ENCODE results near the gene SLC22A13.
"Not testable (repeated sequence)": the region's sequence is repeated elsewhere in the genome, so short reads cannot be mapped to it uniquely, and the experiment has no call there.

SLC22A13 gene

DNA sequence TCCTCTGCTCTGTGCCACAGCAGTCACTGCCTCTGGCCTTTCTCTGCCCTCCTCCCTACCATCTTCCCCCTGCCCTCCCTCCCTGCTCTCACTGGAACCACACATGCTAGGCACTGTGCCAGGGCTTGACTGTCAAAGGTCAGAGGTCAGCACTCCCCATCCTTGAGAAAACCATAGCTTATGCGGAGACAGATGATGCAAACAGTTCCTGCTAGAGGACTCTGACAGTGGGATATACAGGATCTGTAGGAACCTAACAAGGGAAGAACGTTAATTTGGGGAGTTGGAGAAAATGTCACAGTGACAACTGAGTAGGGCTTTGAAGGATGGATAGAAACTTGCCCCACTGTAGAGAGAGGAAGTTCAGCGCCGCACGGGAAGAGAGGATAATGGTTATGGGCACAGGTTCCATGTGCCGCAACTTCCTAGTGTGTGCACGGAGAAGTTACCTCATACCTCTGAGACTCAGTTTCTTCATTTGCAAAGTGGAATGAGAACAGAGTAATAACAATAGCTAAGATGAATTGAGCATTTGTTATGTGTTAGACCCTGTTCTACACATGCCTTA lies 51.7 kb downstream of the SLC22A13 start:
- H3K9ac ChIP-seq (ENCODE audit: low read length) = no peak overlapping the region
- H3K9me3 ChIP-seq (ENCODE audit: control insufficient read depth, low read length) = peaks cover 4% of the 10 kb centered on the region
- H3K4me1 ChIP-seq (ENCODE audit: control insufficient read depth, insufficient read depth, low read length) = no peaks in the 10 kb centered on the region
- H3K4me3 ChIP-seq (ENCODE audit: low read length) = no peak overlapping the region
- no peaks in the 10 kb centered on the region for H3K27me3 ChIP-seq (replicated peaks; ENCODE audit: control insufficient read depth, insufficient read depth, low read length)
- no peak for DNase-seq (ENCODE audit: low read depth)
- no peaks in the 10 kb centered on the region for H3K36me3 ChIP-seq (ENCODE audit: control insufficient read depth, insufficient read depth, low read length, severe bottlenecking)

DNA sequence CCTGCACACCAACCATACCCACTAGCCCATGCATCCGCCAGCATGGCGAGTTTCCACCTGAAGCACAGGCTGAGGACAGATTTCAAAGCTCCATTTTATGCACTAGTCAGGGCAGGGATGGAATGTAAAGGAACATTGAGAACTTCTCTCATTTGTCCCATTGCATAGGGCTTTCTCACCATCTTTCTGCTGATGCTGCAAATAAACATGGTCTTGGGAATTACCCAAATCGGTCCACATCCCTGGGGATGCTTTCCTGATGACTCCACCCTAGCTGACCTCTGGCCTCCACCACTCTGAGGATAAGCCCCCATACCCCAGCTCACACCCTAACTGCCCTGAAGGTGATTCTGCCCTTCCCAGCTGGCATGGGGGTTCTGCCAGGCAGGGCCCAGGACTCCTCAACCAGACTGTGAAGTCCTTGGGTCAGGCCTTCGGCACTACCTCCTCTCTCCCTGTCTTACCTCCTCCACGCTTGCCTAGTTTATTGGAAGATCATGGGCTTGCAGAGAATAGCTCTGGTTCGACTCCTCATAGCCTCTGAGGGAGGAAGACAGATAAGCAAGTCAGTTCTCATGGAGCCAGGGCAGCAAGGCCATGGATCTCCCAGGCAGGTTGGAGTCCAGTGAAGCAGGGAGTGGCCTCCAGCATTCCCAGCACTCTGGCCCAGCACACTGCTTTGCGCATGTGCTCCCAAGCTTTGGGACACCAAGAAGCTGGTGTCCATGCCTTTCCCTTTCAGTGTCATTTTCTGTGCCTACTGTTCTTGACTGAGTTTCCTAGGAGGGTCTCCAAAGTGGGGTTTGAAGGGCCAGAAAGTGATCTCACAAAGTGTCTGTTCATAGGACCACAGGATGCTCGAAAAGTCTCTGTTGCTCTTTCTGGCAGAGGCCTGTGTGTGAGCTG lies 53.4 kb downstream of the SLC22A13 start:
- no peak for DNase-seq (ENCODE audit: low read depth)
- no peak overlapping the region for H3K9ac ChIP-seq (ENCODE audit: low read length)
- H3K36me3 ChIP-seq (ENCODE audit: control insufficient read depth, insufficient read depth, low read length, severe bottlenecking) = no peaks in the 10 kb centered on the region
- peaks cover 4% of the 10 kb centered on the region for H3K9me3 ChIP-seq (ENCODE audit: control insufficient read depth, low read length)
- H3K27me3 ChIP-seq (replicated peaks; ENCODE audit: control insufficient read depth, insufficient read depth, low read length) = no peaks in the 10 kb centered on the region
- H3K4me1 ChIP-seq (ENCODE audit: control insufficient read depth, insufficient read depth, low read length) = no peaks in the 10 kb centered on the region
- no peak overlapping the region for H3K4me3 ChIP-seq (ENCODE audit: low read length)

GRCh38 chr3:38320638-38321037 lies 55.0 kb downstream of the SLC22A13 start:
- not testable (repeated sequence) for H3K9ac ChIP-seq (ENCODE audit: low read length); DNase-seq (ENCODE audit: low read depth); H3K4me3 ChIP-seq (ENCODE audit: low read length); H3K36me3 ChIP-seq (ENCODE audit: control insufficient read depth, insufficient read depth, low read length, severe bottlenecking); H3K9me3 ChIP-seq (ENCODE audit: control insufficient read depth, low read length); H3K27me3 ChIP-seq (replicated peaks; ENCODE audit: control insufficient read depth, insufficient read depth, low read length); H3K4me1 ChIP-seq (ENCODE audit: control insufficient read depth, insufficient read depth, low read length)

- H3K4me3 ChIP-seq (ENCODE audit: low read length) = no peak overlapping the region
Observed at GRCh38 chr3:38323060-38323459, 57.4 kb downstream of the SLC22A13 start.

GRCh38 chr3:38325256-38325655 lies 59.6 kb downstream of the SLC22A13 start:
- Histone ChIP-seq H3K4me3 (ENCODE audit: low read length) (no peak overlapping the region), H3K36me3 (ENCODE audit: control insufficient read depth, insufficient read depth, low read length, severe bottlenecking) (no peaks in the 10 kb centered on the region), H3K4me1 (ENCODE audit: control insufficient read depth, insufficient read depth, low read length) (peaks cover 2% of the 10 kb centered on the region), H3K9ac (ENCODE audit: low read length) (no peak overlapping the region), H3K9me3 (ENCODE audit: control insufficient read depth, low read length) (peaks cover 16% of the 10 kb centered on the region), H3K27me3 (replicated peaks; ENCODE audit: control insufficient read depth, insufficient read depth, low read length) (no peaks in the 10 kb centered on the region)
- no peak for DNase-seq (ENCODE audit: low read depth)

More at GRCh38 chr3:38323060-38323459, 57.4 kb downstream of the SLC22A13 start:
- H3K9ac ChIP-seq (ENCODE audit: low read length) = no peak overlapping the region
- H3K36me3 ChIP-seq (ENCODE audit: control insufficient read depth, insufficient read depth, low read length, severe bottlenecking) = no peaks in the 10 kb centered on the region
- no peaks in the 10 kb centered on the region for H3K27me3 ChIP-seq (replicated peaks; ENCODE audit: control insufficient read depth, insufficient read depth, low read length)
- peaks cover 16% of the 10 kb centered on the region for H3K9me3 ChIP-seq (ENCODE audit: control insufficient read depth, low read length)
- no peak for DNase-seq (ENCODE audit: low read depth)
- H3K4me1 ChIP-seq (ENCODE audit: control insufficient read depth, insufficient read depth, low read length) = peaks cover 2% of the 10 kb centered on the region

DNA sequence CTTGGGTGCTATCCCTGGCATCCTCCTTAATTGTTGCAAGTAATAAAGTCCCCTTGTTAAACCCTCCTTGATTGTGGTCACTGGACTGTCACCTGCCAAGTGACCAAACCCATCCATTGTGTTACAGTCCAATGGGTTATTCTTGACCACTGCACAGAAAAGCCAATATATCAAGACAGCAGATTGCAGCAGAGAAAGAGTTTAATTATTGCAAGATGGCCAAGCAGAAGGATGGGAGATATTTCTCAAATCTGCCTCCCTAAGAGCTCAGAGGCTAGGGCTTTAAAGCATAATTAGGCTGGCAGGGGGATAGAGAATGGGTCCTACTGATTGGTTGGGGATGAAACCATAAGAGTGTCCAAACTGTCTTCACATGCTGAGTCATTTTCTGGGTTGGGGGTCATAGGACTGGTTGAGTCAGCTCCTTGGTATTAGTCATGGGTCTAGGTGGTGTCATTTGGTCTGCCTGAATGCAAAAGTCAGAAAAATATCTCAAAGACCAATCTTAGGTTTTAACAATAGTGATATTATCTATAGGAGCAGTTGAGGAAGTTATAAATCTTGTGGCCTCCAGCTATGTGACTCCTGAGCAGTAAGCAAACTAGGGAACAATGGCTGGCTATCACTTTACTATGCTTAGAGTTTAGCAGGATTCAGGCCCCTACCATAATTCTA lies 61.9 kb downstream of the SLC22A13 start:
- peaks cover 12% of the 10 kb centered on the region for H3K9me3 ChIP-seq (ENCODE audit: control insufficient read depth, low read length)
- H3K4me1 ChIP-seq (ENCODE audit: control insufficient read depth, insufficient read depth, low read length) = peaks cover 2% of the 10 kb centered on the region
- no peaks in the 10 kb centered on the region for H3K36me3 ChIP-seq (ENCODE audit: control insufficient read depth, insufficient read depth, low read length, severe bottlenecking)
- no peak overlapping the region for H3K4me3 ChIP-seq (ENCODE audit: low read length)
- H3K27me3 ChIP-seq (replicated peaks; ENCODE audit: control insufficient read depth, insufficient read depth, low read length) = no peaks in the 10 kb centered on the region
- DNase-seq (ENCODE audit: low read depth) = peak; percentile 8
- no peak overlapping the region for H3K9ac ChIP-seq (ENCODE audit: low read length)
